Astrocyte (in vitro differentiated cells and primary cell): ENCODE measurements around the gene AGPAT3.

Source experiments
- CTCF ChIP-seq: IDR thresholded peaks from 2 replicates; pipeline ENCODE4 v1.5.1; 2011; ENCODE audit warnings: low read depth, mild to moderate bottlenecking, inconsistent platforms, low read length, moderate library complexity; ENCODE audit not compliant: insufficient read depth
- EZH2 ChIP-seq: IDR thresholded peaks from 2 replicates; pipeline ENCODE4 v1.6.1; 2012; ENCODE audit warnings: mild to moderate bottlenecking, low read length, inconsistent platforms; ENCODE audit not compliant: insufficient read depth

GRCh38 chr21:44002511-44002910 lies 137.5 kb downstream of the AGPAT3 start:
- TF ChIP-seq EZH2 (no peak), CTCF (no peak)
